ENCODE data around the gene APC. TPM values are rescaled to one million over a fixed set of nuclear protein-coding genes. Genes with fewer than 3 reads are reported as not detected.

Gene APC
- total RNA-seq, 1 donor from 2014 or later = 53.9 TPM

GRCh38 chr5:112690605-112691338 lies 46.9 kb upstream of the APC start:
- Histone ChIP-seq H3K36me3 (ENCODE audit: insufficient read depth, low read length) (no peaks in the 10 kb centered on the region), H3K9me3 (ENCODE audit: insufficient read depth, low read depth, low read length) (no peaks in the 10 kb centered on the region), H3K79me2 (ENCODE audit: insufficient read depth, low read length) (no peaks in the 10 kb centered on the region), H3K27me3 (ENCODE audit: insufficient read depth, low read length) (no peaks in the 10 kb centered on the region), H2AFZ (ENCODE audit: low read depth, low read length) (no peak overlapping the region), H3K27ac (ENCODE audit: low read depth, low read length) (no peak overlapping the region), H3K4me2 (ENCODE audit: low read length) (no peak overlapping the region), H3K9ac (ENCODE audit: low read length) (no peak overlapping the region), H3K4me3 (ENCODE audit: insufficient read depth, low read depth, low read length) (no peak overlapping the region), H4K20me1 (ENCODE audit: insufficient read depth, low read length) (no peaks in the 10 kb centered on the region), H3K4me1 (ENCODE audit: insufficient read depth, low read length) (no peaks in the 10 kb centered on the region)
- no peak for FAIRE-seq
- Mint-ChIP-seq H3K4me3 (ENCODE audit: unreplicated experiment) (no peak overlapping the region), H3K4me1 (ENCODE audit: low read depth, unreplicated experiment) (peaks cover 61% of the 10 kb centered on the region), H3K9me3 (ENCODE audit: unreplicated experiment) (no peaks in the 10 kb centered on the region), H3K36me3 (ENCODE audit: low read depth, unreplicated experiment) (no peaks in the 10 kb centered on the region), H3K27me3 (ENCODE audit: low read depth, unreplicated experiment) (no peaks in the 10 kb centered on the region), H3K27ac (ENCODE audit: unreplicated experiment) (no peak overlapping the region)
- DNase-seq (ENCODE audit: low read depth) = no peak
- TF ChIP-seq EZH2 (IDR thresholded peaks at IDR 0.05; ENCODE audit: insufficient read depth, low read length) = no peak
- TF ChIP-seq CTCF (IDR thresholded peaks at IDR 0.05; ENCODE audit: insufficient read depth, low read depth, low read length) = no peak

- DNase-seq (ENCODE audit: low read depth) = no peak
- Mint-ChIP-seq H3K9me3 (ENCODE audit: unreplicated experiment) (no peaks in the 10 kb centered on the region), H3K27ac (ENCODE audit: unreplicated experiment) (no peak overlapping the region), H3K4me1 (ENCODE audit: low read depth, unreplicated experiment) (peaks cover 56% of the 10 kb centered on the region), H3K36me3 (ENCODE audit: low read depth, unreplicated experiment) (no peaks in the 10 kb centered on the region), H3K4me3 (ENCODE audit: unreplicated experiment) (no peak overlapping the region), H3K27me3 (ENCODE audit: low read depth, unreplicated experiment) (no peaks in the 10 kb centered on the region)
- TF ChIP-seq CTCF (IDR thresholded peaks at IDR 0.05; ENCODE audit: insufficient read depth, low read depth, low read length) (no peak), EZH2 (IDR thresholded peaks at IDR 0.05; ENCODE audit: insufficient read depth, low read length) (no peak)
- Histone ChIP-seq H3K4me2 (ENCODE audit: low read length) (no peak overlapping the region), H3K4me1 (ENCODE audit: insufficient read depth, low read length) (no peaks in the 10 kb centered on the region), H3K27ac (ENCODE audit: low read depth, low read length) (no peak overlapping the region), H3K9me3 (ENCODE audit: insufficient read depth, low read depth, low read length) (no peaks in the 10 kb centered on the region), H3K27me3 (ENCODE audit: insufficient read depth, low read length) (no peaks in the 10 kb centered on the region), H4K20me1 (ENCODE audit: insufficient read depth, low read length) (no peaks in the 10 kb centered on the region), H3K4me3 (ENCODE audit: insufficient read depth, low read depth, low read length) (no peak overlapping the region), H2AFZ (ENCODE audit: low read depth, low read length) (no peak overlapping the region), H3K36me3 (ENCODE audit: insufficient read depth, low read length) (no peaks in the 10 kb centered on the region), H3K9ac (ENCODE audit: low read length) (no peak overlapping the region), H3K79me2 (ENCODE audit: insufficient read depth, low read length) (no peaks in the 10 kb centered on the region)
- no peak for FAIRE-seq
Measured at GRCh38 chr5:112691339-112691680, 46.4 kb upstream of the APC start.

GRCh38 chr5:112691758-112692157 lies 45.9 kb upstream of the APC start:
- H3K36me3 Mint-ChIP-seq (ENCODE audit: low read depth, unreplicated experiment) = no peaks in the 10 kb centered on the region
- Histone ChIP-seq H3K36me3 (ENCODE audit: insufficient read depth, low read length) (no peaks in the 10 kb centered on the region), H4K20me1 (ENCODE audit: insufficient read depth, low read length) (no peaks in the 10 kb centered on the region), H3K79me2 (ENCODE audit: insufficient read depth, low read length) (no peaks in the 10 kb centered on the region), H3K9ac (ENCODE audit: low read length) (no peak overlapping the region), H3K27ac (ENCODE audit: low read depth, low read length) (no peak overlapping the region), H2AFZ (ENCODE audit: low read depth, low read length) (no peak overlapping the region), H3K27me3 (ENCODE audit: insufficient read depth, low read length) (no peaks in the 10 kb centered on the region), H3K4me1 (ENCODE audit: insufficient read depth, low read length) (no peaks in the 10 kb centered on the region), H3K4me2 (ENCODE audit: low read length) (no peak overlapping the region), H3K9me3 (ENCODE audit: insufficient read depth, low read depth, low read length) (no peaks in the 10 kb centered on the region), H3K4me3 (ENCODE audit: insufficient read depth, low read depth, low read length) (no peak overlapping the region)
- no peaks in the 10 kb centered on the region for H3K27me3 Mint-ChIP-seq (ENCODE audit: low read depth, unreplicated experiment)
- H3K27ac Mint-ChIP-seq (ENCODE audit: unreplicated experiment) = no peak overlapping the region
- no peaks in the 10 kb centered on the region for H3K9me3 Mint-ChIP-seq (ENCODE audit: unreplicated experiment)
- FAIRE-seq = no peak
- H3K4me1 Mint-ChIP-seq (ENCODE audit: low read depth, unreplicated experiment) = peaks cover 56% of the 10 kb centered on the region
- H3K4me3 Mint-ChIP-seq (ENCODE audit: unreplicated experiment) = no peak overlapping the region
- no peak for DNase-seq (ENCODE audit: low read depth)
- TF ChIP-seq CTCF (IDR thresholded peaks at IDR 0.05; ENCODE audit: insufficient read depth, low read depth, low read length) (no peak), EZH2 (IDR thresholded peaks at IDR 0.05; ENCODE audit: insufficient read depth, low read length) (no peak)

Data from astrocyte (in vitro differentiated cells and primary cell).